Measurements from ENCODE around the gene ZSCAN31. TPM values are rescaled to one million over a fixed set of nuclear protein-coding genes. Genes with fewer than 3 reads are reported as not detected.

ZSCAN31 gene
- total and polyA plus RNA-seq, 9 of the 15 experiments (the other 6 are each of a cell fraction or from before 2014, with no cell fraction given), result 3.9 to 12.1 (median 7.0) TPM

- TF ChIP-seq, protein P1, sequence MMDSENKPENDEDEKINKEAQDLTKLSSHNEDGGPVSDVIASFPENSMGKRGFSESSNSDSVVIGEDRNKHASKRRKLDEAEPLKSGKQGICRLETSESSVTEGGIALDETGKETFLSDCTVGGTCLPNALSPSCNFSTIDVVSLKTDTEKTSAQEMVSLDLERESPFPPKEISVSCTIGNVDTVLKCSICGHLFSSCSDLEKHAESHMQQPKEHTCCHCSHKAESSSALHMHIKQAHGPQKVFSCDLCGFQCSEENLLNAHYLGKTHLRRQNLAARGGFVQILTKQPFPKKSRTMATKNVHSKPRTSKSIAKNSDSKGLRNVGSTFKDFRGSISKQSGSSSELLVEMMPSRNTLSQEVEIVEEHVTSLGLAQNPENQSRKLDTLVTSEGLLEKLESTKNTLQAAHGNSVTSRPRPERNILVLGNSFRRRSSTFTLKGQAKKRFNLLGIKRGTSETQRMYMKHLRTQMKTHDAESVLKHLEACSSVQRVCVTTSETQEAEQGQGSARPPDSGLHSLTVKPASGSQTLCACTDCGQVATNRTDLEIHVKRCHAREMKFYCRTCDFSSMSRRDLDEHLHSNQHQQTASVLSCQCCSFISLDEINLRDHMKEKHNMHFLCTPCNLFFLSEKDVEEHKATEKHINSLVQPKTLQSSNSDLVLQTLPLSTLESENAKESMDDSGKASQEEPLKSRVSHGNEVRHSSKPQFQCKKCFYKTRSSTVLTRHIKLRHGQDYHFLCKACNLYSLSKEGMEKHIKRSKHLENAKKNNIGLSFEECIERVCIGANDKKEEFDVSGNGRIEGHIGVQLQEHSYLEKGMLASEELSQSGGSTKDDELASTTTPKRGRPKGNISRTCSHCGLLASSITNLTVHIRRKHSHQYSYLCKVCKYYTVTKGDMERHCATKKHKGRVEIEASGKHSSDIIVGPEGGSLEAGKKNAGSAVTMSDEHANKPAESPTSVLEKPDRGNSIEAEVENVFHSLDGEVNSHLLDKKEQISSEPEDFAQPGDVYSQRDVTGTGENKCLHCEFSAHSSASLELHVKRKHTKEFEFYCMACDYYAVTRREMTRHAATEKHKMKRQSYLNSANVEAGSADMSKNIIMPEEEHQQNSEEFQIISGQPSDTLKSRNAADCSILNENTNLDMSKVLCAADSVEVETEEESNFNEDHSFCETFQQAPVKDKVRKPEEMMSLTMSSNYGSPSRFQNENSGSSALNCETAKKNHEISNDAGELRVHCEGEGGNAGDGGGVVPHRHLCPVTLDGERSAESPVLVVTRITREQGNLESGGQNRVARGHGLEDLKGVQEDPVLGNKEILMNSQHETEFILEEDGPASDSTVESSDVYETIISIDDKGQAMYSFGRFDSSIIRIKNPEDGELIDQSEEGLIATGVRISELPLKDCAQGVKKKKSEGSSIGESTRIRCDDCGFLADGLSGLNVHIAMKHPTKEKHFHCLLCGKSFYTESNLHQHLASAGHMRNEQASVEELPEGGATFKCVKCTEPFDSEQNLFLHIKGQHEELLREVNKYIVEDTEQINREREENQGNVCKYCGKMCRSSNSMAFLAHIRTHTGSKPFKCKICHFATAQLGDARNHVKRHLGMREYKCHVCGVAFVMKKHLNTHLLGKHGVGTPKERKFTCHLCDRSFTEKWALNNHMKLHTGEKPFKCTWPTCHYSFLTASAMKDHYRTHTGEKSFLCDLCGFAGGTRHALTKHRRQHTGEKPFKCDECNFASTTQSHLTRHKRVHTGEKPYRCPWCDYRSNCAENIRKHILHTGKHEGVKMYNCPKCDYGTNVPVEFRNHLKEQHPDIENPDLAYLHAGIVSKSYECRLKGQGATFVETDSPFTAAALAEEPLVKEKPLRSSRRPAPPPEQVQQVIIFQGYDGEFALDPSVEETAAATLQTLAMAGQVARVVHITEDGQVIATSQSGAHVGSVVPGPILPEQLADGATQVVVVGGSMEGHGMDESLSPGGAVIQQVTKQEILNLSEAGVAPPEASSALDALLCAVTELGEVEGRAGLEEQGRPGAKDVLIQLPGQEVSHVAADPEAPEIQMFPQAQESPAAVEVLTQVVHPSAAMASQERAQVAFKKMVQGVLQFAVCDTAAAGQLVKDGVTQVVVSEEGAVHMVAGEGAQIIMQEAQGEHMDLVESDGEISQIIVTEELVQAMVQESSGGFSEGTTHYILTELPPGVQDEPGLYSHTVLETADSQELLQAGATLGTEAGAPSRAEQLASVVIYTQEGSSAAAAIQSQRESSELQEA (IDR thresholded peaks at IDR 0.05; ENCODE audit: low read depth), result 0 out of 2 replicates have a peak, but pooled peaks have one; percentile 12
- TF ChIP-seq, protein P2, sequence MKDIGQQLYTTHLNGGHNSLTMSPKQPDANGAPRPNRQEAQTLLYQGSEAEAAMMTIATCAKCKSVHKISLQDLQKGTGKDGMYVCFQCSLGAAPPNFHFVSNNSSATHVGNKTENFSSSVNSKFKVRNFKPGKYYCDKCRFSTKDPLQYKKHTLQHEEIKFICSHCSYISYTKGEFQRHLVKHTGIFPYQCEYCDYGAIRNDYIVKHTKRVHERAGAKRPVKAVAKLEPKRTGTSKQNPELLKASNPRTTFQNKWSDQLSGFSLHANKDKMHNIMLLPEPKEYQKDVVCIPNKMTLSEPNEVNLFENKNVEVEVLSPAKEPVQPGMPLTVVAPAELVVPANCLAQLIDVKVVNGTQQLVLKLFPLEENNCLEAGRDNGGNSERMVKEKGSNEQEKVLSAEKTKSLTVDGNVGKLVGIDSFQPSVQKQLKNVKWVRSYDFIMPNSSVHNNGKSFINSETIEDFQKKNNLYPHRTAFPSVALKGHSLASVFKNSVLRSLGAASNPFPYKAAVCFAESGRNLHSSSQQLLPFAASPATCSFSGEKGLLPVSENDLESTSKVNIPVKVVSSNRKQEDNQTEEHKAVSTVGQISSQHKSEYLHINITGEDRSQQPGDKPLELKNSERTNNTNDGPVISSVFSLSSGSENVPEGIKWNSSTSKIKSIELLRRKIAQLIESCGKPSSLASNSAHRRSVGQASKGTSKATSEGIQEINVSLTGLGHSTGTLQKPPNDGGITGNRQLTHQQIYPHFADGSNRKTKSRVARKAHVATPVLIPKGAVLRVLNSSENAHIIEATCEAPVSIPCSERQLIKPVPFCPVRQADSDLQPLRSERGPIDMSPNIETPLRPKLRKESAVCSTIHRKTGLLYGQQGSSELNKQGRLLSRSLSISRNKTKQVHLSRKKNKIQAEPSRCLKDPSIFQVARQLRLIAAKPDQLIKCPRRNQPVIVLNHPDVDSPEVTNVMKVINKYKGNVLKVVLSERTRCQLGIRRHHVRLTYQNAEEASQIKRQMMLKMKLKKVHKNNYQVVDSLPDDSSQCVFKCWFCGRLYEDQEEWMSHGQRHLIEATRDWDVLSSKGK (CRISPR knock-in tag; IDR thresholded peaks at IDR 0.05), result no peak
- TF ChIP-seq IRF2 (CRISPR knock-in tag; IDR thresholded peaks at IDR 0.05) (no peak), MYNN (IDR thresholded peaks at IDR 0.05) (peak; percentile 79; the same call in 1 of the 2 replicates), MYNN (CRISPR knock-in tag; IDR thresholded peaks at IDR 0.05) (no peak), NFE2 (IDR thresholded peaks at IDR 0.05; ENCODE audit: low read depth) (no peak; the same call in none of the 2 replicates), MBD2 (IDR thresholded peaks at IDR 0.05; ENCODE audit: borderline replicate concordance, low read depth) (peak; percentile 40; the same call in 1 of the 2 replicates), SMAD3 (CRISPR knock-in tag; conservative IDR thresholded peaks at IDR 0.05) (peak; percentile 88), PRPF4 (IDR thresholded peaks at IDR 0.05; ENCODE audit: insufficient read depth, low read depth, low read length, poor library complexity, severe bottlenecking) (no peak), ELF1 (tag; IDR thresholded peaks at IDR 0.05) (no peak; the same call in 1 of the 2 replicates), CBX1 (IDR thresholded peaks at IDR 0.05; ENCODE audit: low read depth) (peak; percentile 56; the same call in 1 of the 2 replicates), EWSR1 (IDR thresholded peaks at IDR 0.05; ENCODE audit: borderline replicate concordance, low read depth, partially characterized antibody) (no peak)
- TF ChIP-seq, protein P3, sequence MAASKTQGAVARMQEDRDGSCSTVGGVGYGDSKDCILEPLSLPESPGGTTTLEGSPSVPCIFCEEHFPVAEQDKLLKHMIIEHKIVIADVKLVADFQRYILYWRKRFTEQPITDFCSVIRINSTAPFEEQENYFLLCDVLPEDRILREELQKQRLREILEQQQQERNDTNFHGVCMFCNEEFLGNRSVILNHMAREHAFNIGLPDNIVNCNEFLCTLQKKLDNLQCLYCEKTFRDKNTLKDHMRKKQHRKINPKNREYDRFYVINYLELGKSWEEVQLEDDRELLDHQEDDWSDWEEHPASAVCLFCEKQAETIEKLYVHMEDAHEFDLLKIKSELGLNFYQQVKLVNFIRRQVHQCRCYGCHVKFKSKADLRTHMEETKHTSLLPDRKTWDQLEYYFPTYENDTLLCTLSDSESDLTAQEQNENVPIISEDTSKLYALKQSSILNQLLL (CRISPR knock-in tag; IDR thresholded peaks at IDR 0.05; ENCODE audit: borderline replicate concordance), result no peak
- TF ChIP-seq, protein P4, sequence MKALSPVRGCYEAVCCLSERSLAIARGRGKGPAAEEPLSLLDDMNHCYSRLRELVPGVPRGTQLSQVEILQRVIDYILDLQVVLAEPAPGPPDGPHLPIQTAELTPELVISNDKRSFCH (CRISPR knock-in tag; IDR thresholded peaks at IDR 0.05), result no peak
- TF ChIP-seq, protein P4 (tag; IDR thresholded peaks at IDR 0.05), result peak; percentile 25; the same call in 1 of the 2 replicates
Observed at GRCh38 chr6:28335040-28335563, 846 bp downstream of the ZSCAN31 start (continued).

Data from K562 (cell line).